Endothelial cell (in vitro differentiated cells): ENCODE measurements around the gene ZDHHC5. TPM values are rescaled to one million over a fixed set of nuclear protein-coding genes. Genes with fewer than 3 reads are reported as not detected.

Source experiments
- DNase-seq: peaks from one replicate; pipeline ENCODE4 v3.0.0; 2021; ENCODE audit warnings: low spot score
- H3K27ac Mint-ChIP-seq: one replicate; pipeline ENCODE4 v1.8.0; 2021; ENCODE audit warnings: mixed read lengths, inconsistent platforms; ENCODE audit not compliant: unreplicated experiment
- H3K27me3 Mint-ChIP-seq: one replicate; pipeline ENCODE4 v1.8.0; 2021; ENCODE audit warnings: mild to moderate bottlenecking, moderate library complexity, mixed read lengths, inconsistent platforms; ENCODE audit not compliant: unreplicated experiment
- H3K36me3 Mint-ChIP-seq: one replicate; pipeline ENCODE4 v1.8.0; 2021; ENCODE audit warnings: mild to moderate bottlenecking, low read depth, mixed read lengths, inconsistent platforms; ENCODE audit not compliant: unreplicated experiment
- H3K4me1 Mint-ChIP-seq: one replicate; pipeline ENCODE4 v1.8.0; 2021; ENCODE audit warnings: mild to moderate bottlenecking, mixed read lengths, inconsistent platforms; ENCODE audit not compliant: unreplicated experiment
- H3K4me3 Mint-ChIP-seq: one replicate; pipeline ENCODE4 v1.8.0; 2021; ENCODE audit warnings: mild to moderate bottlenecking, mixed read lengths, inconsistent platforms; ENCODE audit not compliant: unreplicated experiment
- H3K9me3 Mint-ChIP-seq: one replicate; pipeline ENCODE4 v1.8.0; 2021; ENCODE audit warnings: mixed read lengths, inconsistent platforms; ENCODE audit not compliant: unreplicated experiment
- total RNA-seq: library from RNA; stranded (reverse); fragmentation: NEBNext Ultra II Directional; extraction: Animal tissue kit (Norgen Biotek cat#: 25700); gene quantifications from one replicate; pipeline ENCODE4 v1.2.1, GENCODE V29; 2021; ENCODE audit not compliant: unreplicated experiment
- TF ChIP-seq, protein P1 (sequence below): fragments of 200-600 bp; sonication (generic); IDR thresholded peaks from one replicate; pipeline ENCODE4 v1.5.0; 2021; ENCODE audit warnings: antibody characterized with exemption; ENCODE audit not compliant: unreplicated experiment

ZDHHC5 gene
- total RNA-seq, 1 donor from 2014 or later = 78.3 TPM

DNA sequence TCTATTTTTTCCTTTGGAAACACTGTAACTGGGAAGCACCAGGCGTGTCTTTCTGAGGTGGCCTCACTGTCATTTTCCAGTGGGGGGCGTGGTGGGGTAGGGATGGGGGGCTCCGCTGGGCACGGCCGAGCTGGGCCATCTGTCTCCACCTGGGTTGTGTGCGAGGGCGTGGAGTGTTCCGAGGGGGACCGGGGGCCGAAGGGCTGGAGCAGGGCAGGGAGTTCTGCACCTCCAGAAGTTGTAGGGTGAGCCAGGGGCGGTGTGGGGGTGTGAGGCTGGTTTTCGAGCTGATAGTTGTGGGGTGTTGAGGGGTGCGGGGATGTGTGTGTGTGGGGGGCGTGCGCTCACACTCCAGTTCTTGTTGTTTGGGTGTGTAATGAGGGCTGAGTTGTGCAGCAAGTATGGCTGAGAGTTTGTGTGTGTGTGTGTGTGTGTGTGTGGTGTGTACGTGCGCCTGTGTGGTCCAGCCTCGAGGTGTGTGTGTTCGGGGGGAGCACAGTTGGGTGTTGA is 29.0 kb upstream of the ZDHHC5 start:
- TF ChIP-seq, protein P1, sequence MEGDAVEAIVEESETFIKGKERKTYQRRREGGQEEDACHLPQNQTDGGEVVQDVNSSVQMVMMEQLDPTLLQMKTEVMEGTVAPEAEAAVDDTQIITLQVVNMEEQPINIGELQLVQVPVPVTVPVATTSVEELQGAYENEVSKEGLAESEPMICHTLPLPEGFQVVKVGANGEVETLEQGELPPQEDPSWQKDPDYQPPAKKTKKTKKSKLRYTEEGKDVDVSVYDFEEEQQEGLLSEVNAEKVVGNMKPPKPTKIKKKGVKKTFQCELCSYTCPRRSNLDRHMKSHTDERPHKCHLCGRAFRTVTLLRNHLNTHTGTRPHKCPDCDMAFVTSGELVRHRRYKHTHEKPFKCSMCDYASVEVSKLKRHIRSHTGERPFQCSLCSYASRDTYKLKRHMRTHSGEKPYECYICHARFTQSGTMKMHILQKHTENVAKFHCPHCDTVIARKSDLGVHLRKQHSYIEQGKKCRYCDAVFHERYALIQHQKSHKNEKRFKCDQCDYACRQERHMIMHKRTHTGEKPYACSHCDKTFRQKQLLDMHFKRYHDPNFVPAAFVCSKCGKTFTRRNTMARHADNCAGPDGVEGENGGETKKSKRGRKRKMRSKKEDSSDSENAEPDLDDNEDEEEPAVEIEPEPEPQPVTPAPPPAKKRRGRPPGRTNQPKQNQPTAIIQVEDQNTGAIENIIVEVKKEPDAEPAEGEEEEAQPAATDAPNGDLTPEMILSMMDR = no peak
- Mint-ChIP-seq H3K36me3 (peaks cover 14% of the 10 kb centered on the region), H3K9me3 (no peaks in the 10 kb centered on the region), H3K27me3 (peaks cover 25% of the 10 kb centered on the region), H3K4me3 (peak overlapping the region; percentile 100), H3K4me1 (peaks cover 52% of the 10 kb centered on the region), H3K27ac (peak overlapping the region; percentile 99)
- no peak for DNase-seq

GRCh38 chr11:57639321-57640067 is 28.4 kb upstream of the ZDHHC5 start:
- peak; percentile 93 for DNase-seq
- Mint-ChIP-seq H3K9me3 (no peaks in the 10 kb centered on the region), H3K4me3 (peak overlapping the region; percentile 100), H3K27me3 (peaks cover 27% of the 10 kb centered on the region), H3K27ac (peak overlapping the region; percentile 99), H3K36me3 (peaks cover 14% of the 10 kb centered on the region), H3K4me1 (peaks cover 52% of the 10 kb centered on the region)
- TF ChIP-seq, protein P1 = peak; percentile 12

DNA sequence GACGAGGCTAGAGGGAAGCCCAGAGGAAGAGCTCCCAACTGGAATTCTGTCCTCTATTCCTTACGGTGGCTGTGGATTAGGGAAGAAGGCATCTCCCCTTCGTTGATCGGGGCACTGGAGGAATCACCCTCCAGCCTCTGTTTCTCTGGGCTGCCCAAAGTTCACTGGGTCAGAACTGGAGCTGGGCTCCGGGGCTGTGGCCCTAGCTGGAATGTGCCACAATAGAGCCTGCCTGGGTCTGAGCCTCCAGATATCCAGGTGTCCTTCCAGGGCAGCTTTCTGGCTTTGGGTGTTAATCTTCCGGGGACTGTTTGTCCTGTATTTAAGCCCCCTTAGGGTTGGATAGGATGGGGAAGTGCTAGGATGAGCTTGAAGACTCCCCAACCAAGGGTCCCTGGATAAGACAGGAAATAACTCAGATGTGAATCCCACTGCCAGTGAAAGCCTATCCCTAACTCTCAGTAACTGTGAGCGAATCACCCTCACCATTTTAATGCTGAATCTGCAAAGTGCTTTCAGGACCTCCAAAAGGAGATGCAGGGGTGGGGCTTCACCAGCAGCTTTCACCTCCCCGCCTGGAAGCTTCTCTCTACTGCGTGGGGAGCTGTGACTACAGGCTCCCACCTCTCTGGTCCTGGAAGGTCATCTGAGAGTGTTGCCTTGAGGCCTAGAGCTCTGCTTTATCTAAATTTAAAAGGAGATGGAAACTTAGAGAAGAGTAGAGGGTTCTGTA is 27.7 kb upstream of the ZDHHC5 start:
- DNase-seq = no peak
- H3K4me3 Mint-ChIP-seq = peak overlapping the region; percentile 100
- H3K36me3 Mint-ChIP-seq = peaks cover 14% of the 10 kb centered on the region
- no peaks in the 10 kb centered on the region for H3K9me3 Mint-ChIP-seq
- peaks cover 53% of the 10 kb centered on the region for H3K4me1 Mint-ChIP-seq
- TF ChIP-seq, protein P1 = no peak
- H3K27me3 Mint-ChIP-seq = peaks cover 25% of the 10 kb centered on the region
- peak overlapping the region; percentile 94 for H3K27ac Mint-ChIP-seq

DNA sequence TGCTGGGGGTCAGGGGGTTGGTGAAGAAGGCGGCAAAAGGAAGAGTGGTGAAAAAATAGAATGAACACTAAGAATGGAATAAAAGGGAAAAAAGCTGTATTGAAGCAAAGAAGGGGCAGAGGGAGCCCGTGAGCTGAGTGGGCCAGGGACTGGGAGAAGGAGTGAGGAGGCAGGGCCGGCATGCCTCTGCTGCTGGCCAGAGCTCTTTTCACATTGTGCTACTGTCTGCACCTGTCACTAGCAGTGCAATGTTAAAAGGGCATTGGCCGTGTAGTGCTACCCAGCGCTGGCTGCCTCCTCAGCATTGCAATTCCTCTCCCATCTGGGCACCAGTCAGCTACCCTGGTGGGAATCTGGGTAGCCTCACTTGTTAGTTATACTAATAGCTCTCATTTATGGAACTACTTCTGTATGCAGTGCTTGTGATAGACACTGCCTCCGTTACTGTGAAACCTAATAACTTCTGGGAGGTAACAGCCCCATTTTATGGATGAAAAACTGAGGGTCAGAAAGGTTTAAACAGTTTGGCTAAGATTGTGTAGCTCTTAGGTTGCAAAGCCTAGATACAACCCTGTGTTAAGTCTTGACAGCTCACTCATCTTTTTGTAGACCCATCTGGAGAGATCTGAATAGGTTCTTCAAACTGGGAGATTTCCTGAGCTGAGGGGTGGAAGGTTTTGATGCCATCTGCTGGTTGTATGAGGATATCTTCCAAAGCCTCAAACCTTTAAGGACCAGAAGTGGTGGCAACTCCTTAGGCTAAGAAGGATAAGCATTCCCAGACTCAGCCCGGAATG is 26.7 kb upstream of the ZDHHC5 start:
- Mint-ChIP-seq H3K36me3 (peaks cover 14% of the 10 kb centered on the region), H3K27me3 (peaks cover 29% of the 10 kb centered on the region), H3K4me3 (peak overlapping the region; percentile 100), H3K9me3 (no peaks in the 10 kb centered on the region), H3K4me1 (peaks cover 62% of the 10 kb centered on the region), H3K27ac (peak overlapping the region; percentile 94)
- DNase-seq = no peak
- TF ChIP-seq, protein P1 = no peak
